GM12891 (cell line): ENCODE measurements around the gene ACOT4.
"Not testable (repeated sequence)": the region's sequence is repeated elsewhere in the genome, so short reads cannot be mapped to it uniquely, and the experiment has no call there.

Experiments
- POLR2A ChIP-seq: IDR thresholded peaks from 2 replicates; pipeline ENCODE4 v1.6.1; 2011; ENCODE audit warnings: low read depth, low read length, control low read depth
- POLR2AphosphoS5 ChIP-seq: IDR thresholded peaks from 2 replicates; pipeline ENCODE4 v1.6.1; 2011; ENCODE audit warnings: low read depth, low read length, control low read depth
- SPI1 ChIP-seq: IDR thresholded peaks from 2 replicates; pipeline ENCODE4 v1.6.1; 2011; ENCODE audit warnings: low read depth, low read length, control low read depth
- TAF1 ChIP-seq: IDR thresholded peaks from 2 replicates; pipeline ENCODE4 v1.6.1; 2011; ENCODE audit warnings: low read depth, low read length, control low read depth

DNA sequence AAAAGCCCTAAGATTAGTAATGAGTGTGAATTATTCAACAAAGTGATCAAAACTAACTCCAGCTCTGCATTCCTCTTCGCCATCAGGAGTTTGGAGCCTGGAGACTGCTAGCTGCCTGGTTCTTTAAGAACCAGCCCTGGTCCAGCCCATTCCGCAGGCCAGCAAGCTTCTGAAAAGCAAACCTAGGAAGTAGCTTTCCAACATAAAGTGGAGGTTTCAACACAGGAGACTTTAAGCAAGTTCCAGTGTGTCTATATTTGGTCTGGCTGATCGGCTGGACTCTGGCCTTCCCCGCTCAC lies 22.8 kb upstream of the ACOT4 start:
- TF ChIP-seq POLR2A, SPI1, POLR2AphosphoS5, TAF1: not testable (repeated sequence)
